Measurements from ENCODE around the gene ZNF585A. TPM values are rescaled to one million over a fixed set of nuclear protein-coding genes. Genes with fewer than 3 reads are reported as not detected.
"Not testable (repeated sequence)": the region's sequence is repeated elsewhere in the genome, so short reads cannot be mapped to it uniquely, and the experiment has no call there.

ZNF585A gene
- total RNA-seq, 2 experiments from 2014 or later, result 13.8 to 19.9 TPM

GRCh38 chr19:37136111-37136510, 36.4 kb downstream of the ZNF585A start:
- POLR2A ChIA-PET, result no interaction called here
- Mint-ChIP-seq H3K27ac (no peak overlapping the region), H3K27me3 (no peaks in the 10 kb centered on the region), H3K36me3 (peaks cover 6% of the 10 kb centered on the region), H3K4me3 (no peak overlapping the region), H3K4me1 (no peaks in the 10 kb centered on the region), H3K9me3 (peaks cover 42% of the 10 kb centered on the region)
- ATAC-seq (ENCODE audit: low read depth) (no peak), DNase-seq (no peak)

- POLR2A ChIA-PET, result no interaction called here
Observed at GRCh38 chr19:37128821-37129177, 43.7 kb downstream of the ZNF585A start.

GRCh38 chr19:37127999-37128820, 44.3 kb downstream of the ZNF585A start:
- Mint-ChIP-seq H3K9me3 (peaks cover 45% of the 10 kb centered on the region), H3K4me1 (no peaks in the 10 kb centered on the region), H3K36me3 (peaks cover 44% of the 10 kb centered on the region), H3K4me3 (no peak overlapping the region), H3K27me3 (no peaks in the 10 kb centered on the region), H3K27ac (no peak overlapping the region)
- POLR2A ChIA-PET, result no interaction called here
- no peak for ATAC-seq (ENCODE audit: low read depth)
- no peak for DNase-seq

More at GRCh38 chr19:37128821-37129177, 43.7 kb downstream of the ZNF585A start:
- Mint-ChIP-seq H3K4me1 (no peaks in the 10 kb centered on the region), H3K27me3 (no peaks in the 10 kb centered on the region), H3K4me3 (no peak overlapping the region), H3K36me3 (peaks cover 45% of the 10 kb centered on the region), H3K27ac (no peak overlapping the region), H3K9me3 (peaks cover 48% of the 10 kb centered on the region)
- ATAC-seq (ENCODE audit: low read depth), result no peak
- no peak for DNase-seq

- Mint-ChIP-seq H3K36me3 (peaks cover 31% of the 10 kb centered on the region), H3K9me3 (peaks cover 30% of the 10 kb centered on the region)
- H3K27ac Mint-ChIP-seq; H3K4me3 Mint-ChIP-seq; H3K4me1 Mint-ChIP-seq; H3K27me3 Mint-ChIP-seq; DNase-seq; ATAC-seq (ENCODE audit: low read depth); POLR2A ChIA-PET: not testable (repeated sequence)
Observed at GRCh38 chr19:37122093-37122492, 50.4 kb downstream of the ZNF585A start.

GRCh38 chr19:37114001-37114400, 58.5 kb downstream of the ZNF585A start:
- Mint-ChIP-seq H3K4me1 (no peaks in the 10 kb centered on the region), H3K27me3 (no peaks in the 10 kb centered on the region), H3K9me3 (peaks cover 33% of the 10 kb centered on the region), H3K36me3 (peaks cover 70% of the 10 kb centered on the region), H3K4me3 (no peak overlapping the region), H3K27ac (no peak overlapping the region)
- ATAC-seq (ENCODE audit: low read depth) (no peak), DNase-seq (no peak)
- POLR2A ChIA-PET, result no interaction called here

- H3K9me3 Mint-ChIP-seq, result peaks cover 43% of the 10 kb centered on the region
- H3K27me3 Mint-ChIP-seq; POLR2A ChIA-PET; DNase-seq; H3K27ac Mint-ChIP-seq; ATAC-seq (ENCODE audit: low read depth); H3K4me1 Mint-ChIP-seq; H3K4me3 Mint-ChIP-seq: not testable (repeated sequence)
- peaks cover 91% of the 10 kb centered on the region for H3K36me3 Mint-ChIP-seq
Observed at GRCh38 chr19:37111753-37112152, 60.7 kb downstream of the ZNF585A start.

GRCh38 chr19:37104135-37104534, 68.4 kb downstream of the ZNF585A start:
- DNase-seq; H3K27me3 Mint-ChIP-seq; H3K4me3 Mint-ChIP-seq; H3K27ac Mint-ChIP-seq; ATAC-seq (ENCODE audit: low read depth); POLR2A ChIA-PET; H3K4me1 Mint-ChIP-seq: not testable (repeated sequence)
- peaks cover 55% of the 10 kb centered on the region for H3K9me3 Mint-ChIP-seq
- H3K36me3 Mint-ChIP-seq, result peaks cover 88% of the 10 kb centered on the region

GRCh38 chr19:37098570-37098969, 73.9 kb downstream of the ZNF585A start:
- POLR2A ChIA-PET, result interaction anchor here (0.9 kb wide), 1 partner anchor 13 kb away, joined by 5 read pairs; no protein-coding TSS in a partner anchor
- H3K4me1 Mint-ChIP-seq, result no peaks in the 10 kb centered on the region

GRCh38 chr19:37095859-37096258, 76.6 kb downstream of the ZNF585A start:
- Mint-ChIP-seq H3K27me3 (no peaks in the 10 kb centered on the region), H3K4me1 (no peaks in the 10 kb centered on the region), H3K4me3 (no peak overlapping the region), H3K36me3 (peaks cover 87% of the 10 kb centered on the region), H3K9me3 (peaks cover 37% of the 10 kb centered on the region), H3K27ac (no peak overlapping the region)
- ATAC-seq (ENCODE audit: low read depth) (no peak), DNase-seq (no peak)
- POLR2A ChIA-PET, result no interaction called here

More at GRCh38 chr19:37098570-37098969, 73.9 kb downstream of the ZNF585A start:
- DNase-seq, result no peak
- ATAC-seq (ENCODE audit: low read depth), result no peak
- Mint-ChIP-seq H3K27me3 (no peaks in the 10 kb centered on the region), H3K36me3 (peaks cover 83% of the 10 kb centered on the region), H3K27ac (no peak overlapping the region), H3K9me3 (peaks cover 43% of the 10 kb centered on the region), H3K4me3 (no peak overlapping the region)

Other genes starting within 250 kb of the ZNF585A start
- gene ZNF420, start 94.3 kb downstream of the ZNF585A start, total RNA-seq, result 10 to 100 TPM; 12.7 to 17.1 TPM
- gene ZNF585B, start 37.8 kb upstream of the ZNF585A start, total RNA-seq, result 10 to 100 TPM; 21.0 to 25.6 TPM
- gene ZNF383, start 45.5 kb upstream of the ZNF585A start, total RNA-seq, result 10 to 100 TPM; 18.3 to 20.9 TPM
- gene ZNF527, start 198.4 kb upstream of the ZNF585A start, total RNA-seq, result 1 to 10 TPM; 8.7 to 9.0 TPM